GM12892 (cell line): Measurements from ENCODE around the gene VSTM4.

Source experiments
- DNase-seq: peaks from one replicate; pipeline ENCODE4 v3.0.0; 2011; ENCODE audit not compliant: insufficient read length
- FAIRE-seq: peaks from 2 replicates; lab custom pipeline; 2011; peaks lifted over from hg19 to GRCh38; lab: Jason Lieb, UNC
- POLR2A ChIP-seq: IDR thresholded peaks from 2 replicates; pipeline ENCODE4 v1.6.1; 2011; ENCODE audit warnings: low read depth, low read length, control low read depth
- POLR2AphosphoS5 ChIP-seq: IDR thresholded peaks from 2 replicates; pipeline ENCODE4 v1.6.1; 2011; ENCODE audit warnings: low read depth, low read length, control low read depth
- TAF1 ChIP-seq: IDR thresholded peaks from 2 replicates; pipeline ENCODE4 v1.6.1; 2011; ENCODE audit warnings: low read depth, mild to moderate bottlenecking, control low read depth, low read length, borderline replicate concordance

VSTM4 gene

DNA sequence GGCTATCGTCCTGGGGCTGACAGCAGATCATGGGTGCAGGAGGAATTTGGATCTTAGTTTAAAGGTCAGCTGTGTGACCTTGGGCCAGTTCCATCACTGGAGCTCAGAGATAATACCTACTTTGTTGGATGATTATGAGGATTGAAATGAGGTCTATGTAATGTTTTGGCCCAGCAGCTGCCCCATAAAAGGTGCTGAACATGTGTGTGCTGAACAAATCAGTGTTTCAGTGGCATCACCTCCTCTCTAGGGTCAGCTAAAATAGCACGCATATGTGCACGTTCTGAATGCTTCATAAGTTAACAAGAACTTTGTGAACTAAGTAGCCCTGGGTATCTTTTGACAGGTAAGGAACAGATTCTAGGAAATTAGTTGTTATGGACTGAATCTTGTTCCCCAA, 90.8 kb downstream of the VSTM4 start:
- FAIRE-seq, result no peak
- TF ChIP-seq TAF1 (no peak), POLR2AphosphoS5 (no peak), POLR2A (no peak)

DNA sequence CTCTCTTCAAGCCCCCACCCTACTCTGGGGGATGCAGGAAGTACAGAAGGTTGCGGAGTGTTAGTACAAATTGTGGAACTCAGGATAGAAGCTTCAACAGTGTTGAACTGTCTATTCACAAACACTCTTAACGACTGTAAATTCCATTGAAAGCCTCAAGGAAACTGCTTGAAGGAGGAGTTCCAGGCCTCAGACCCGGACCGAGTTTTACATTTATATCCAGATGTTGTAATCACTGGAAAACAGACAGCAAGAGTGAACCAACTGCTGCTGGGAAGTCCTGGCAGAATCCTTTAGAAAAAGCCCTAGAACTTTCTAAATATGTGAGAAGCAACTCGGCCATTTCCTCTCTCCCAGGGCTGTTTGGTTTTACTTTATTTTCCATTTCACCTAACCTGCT, 91.6 kb downstream of the VSTM4 start:
- TF ChIP-seq TAF1, result no peak
- no peak for TF ChIP-seq POLR2AphosphoS5
- TF ChIP-seq POLR2A, result no peak
- FAIRE-seq (no peak), DNase-seq (no peak)

More for the DNA sequence above, 90.8 kb downstream of the VSTM4 start:
- no peak for DNase-seq

DNA sequence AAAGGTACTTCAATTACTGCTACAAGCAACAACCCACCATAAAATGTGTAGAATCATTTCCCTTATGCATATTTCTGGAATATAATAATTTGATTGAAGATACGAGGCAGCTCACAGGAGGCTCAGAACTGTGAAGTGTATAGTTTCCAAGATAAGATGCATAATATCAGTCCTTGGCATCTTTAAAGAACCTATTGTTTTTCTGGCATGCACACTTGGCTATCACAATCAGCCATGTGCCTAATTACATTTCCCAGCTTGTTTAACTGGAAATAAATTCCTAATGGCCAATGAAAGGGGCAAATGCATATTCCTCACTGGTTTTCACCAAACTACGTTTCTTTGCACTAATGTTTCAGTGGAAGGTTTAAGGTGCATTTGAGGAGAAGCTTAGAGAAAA, 92.3 kb downstream of the VSTM4 start:
- DNase-seq, result no peak
- TF ChIP-seq POLR2A (no peak), POLR2AphosphoS5 (no peak), TAF1 (no peak)
- FAIRE-seq, result no peak

DNA sequence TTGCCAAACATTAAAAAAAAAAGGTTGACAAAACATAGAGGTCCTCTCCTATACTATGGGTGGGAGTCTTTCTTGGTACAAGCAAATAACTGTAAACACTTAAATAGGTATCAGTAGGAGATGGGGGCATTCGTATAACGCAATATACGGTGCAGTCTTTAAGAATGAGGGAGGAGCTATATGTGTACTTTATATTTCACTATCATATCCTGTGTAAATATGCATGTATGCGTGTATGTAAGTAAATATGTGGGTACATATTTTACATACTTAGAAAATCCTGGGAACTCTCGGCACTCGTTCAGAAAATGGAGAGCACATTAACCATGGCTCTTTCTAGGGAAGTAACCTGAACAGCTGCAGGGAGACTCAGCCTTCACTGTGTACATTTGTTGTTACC, 93.6 kb downstream of the VSTM4 start:
- FAIRE-seq, result no peak

DNA sequence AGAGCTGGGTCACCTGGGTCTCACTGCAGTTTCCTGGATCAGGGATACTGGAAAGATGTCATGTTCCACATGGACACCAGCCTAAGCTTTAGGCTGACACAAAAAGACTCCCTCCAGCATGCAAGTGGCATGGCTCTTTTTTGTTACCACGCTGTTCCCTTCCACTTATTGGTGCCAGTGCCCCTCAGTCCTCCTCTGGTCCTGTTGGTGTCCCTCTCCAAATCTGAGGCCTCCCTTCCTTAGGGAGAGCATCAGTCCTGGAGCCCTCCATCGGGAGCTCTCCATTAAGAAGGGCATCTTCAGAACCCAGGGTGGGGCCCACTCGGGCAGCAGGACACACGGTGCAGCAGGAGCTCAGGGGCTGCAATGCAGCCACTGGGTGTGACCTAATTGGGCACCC, 99.6 kb downstream of the VSTM4 start:
- FAIRE-seq (no peak), DNase-seq (no peak)
- no peak for TF ChIP-seq TAF1
- TF ChIP-seq POLR2AphosphoS5, result no peak
- TF ChIP-seq POLR2A, result no peak

More for the DNA sequence above, 93.6 kb downstream of the VSTM4 start:
- no peak for TF ChIP-seq POLR2AphosphoS5
- no peak for TF ChIP-seq TAF1
- no peak for TF ChIP-seq POLR2A
- no peak for DNase-seq

GRCh38 chr10:49012603-49013002, 102.7 kb downstream of the VSTM4 start:
- no peak for TF ChIP-seq TAF1
- FAIRE-seq (no peak), DNase-seq (no peak)

DNA sequence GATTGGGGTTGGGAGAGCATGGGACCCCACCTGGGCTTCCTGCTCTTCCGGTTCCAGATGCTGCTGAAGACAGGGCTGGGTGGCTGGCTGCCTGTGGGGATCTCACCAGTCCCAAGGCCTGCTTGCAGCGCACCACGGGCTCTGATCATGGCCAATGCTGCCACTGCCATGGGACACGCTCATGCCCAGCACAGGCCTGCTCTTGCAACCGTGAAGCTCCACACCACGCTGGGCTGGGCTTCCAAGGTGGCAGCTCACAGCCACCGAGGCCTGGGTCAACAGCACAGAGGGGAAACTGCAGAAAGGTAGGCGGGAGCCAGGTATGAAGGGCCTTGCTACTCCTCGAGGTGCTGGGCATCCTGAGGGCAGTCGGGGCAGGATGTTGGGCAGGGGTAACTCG, 103.6 kb downstream of the VSTM4 start:
- no peak for FAIRE-seq
- DNase-seq, result no peak
- TF ChIP-seq POLR2AphosphoS5, result no peak
- no peak for TF ChIP-seq POLR2A
- TF ChIP-seq TAF1, result no peak

DNA sequence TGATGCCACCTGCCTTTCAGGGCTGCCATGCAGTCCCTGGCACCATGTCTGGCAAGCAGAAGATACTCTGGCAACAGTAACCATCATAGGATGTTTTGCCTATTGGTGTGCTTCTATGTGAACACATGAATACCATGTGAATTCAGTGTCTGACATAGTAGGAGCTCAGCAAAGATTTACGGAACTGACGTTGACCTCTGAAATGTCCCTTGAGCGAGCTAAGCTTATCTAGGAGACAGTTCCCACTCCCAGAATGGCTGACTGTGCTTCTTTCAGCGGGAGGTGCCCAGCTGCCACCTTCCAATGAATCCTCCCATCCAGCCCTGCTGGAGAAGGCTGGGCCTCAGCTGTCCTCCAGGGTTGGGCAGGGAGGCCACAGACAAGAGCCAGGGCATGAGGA, 104.5 kb downstream of the VSTM4 start:
- no peak for FAIRE-seq
- TF ChIP-seq POLR2A, result no peak
- no peak for TF ChIP-seq TAF1
- TF ChIP-seq POLR2AphosphoS5, result no peak
- no peak for DNase-seq

DNA sequence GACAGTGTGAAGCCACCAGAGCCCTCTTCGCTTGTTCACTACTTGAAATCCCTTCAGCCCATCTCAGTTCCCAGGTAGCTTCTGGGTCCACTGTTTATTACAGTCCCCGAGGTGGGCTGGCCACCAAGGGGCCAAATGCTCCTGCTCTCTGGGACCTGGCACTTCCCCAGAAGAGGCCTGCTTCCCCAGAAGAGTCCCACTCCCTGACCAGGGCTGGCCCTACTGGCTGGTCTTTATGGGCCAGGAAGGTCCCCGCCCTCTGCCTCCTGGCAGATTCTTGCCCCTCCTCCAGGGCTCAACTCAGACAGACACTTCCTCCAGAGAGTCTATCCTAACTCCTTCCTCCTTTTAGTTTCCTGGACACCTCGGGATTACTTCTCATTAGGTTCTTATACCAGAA, 105.0 kb downstream of the VSTM4 start:
- TF ChIP-seq POLR2A, result no peak
- no peak for TF ChIP-seq POLR2AphosphoS5
- TF ChIP-seq TAF1, result no peak
- FAIRE-seq (no peak), DNase-seq (no peak)

- DNase-seq, result no peak
- TF ChIP-seq TAF1 (no peak), POLR2A (no peak), POLR2AphosphoS5 (no peak)
- no peak for FAIRE-seq
These were observed 105.9 kb downstream of the VSTM4 start for GRCh38 chr10:49009199-49009979.

- TF ChIP-seq TAF1 (no peak), POLR2A (no peak), POLR2AphosphoS5 (no peak)
- no peak for FAIRE-seq
- DNase-seq, result no peak
These were observed 106.7 kb downstream of the VSTM4 start for GRCh38 chr10:49008505-49009198.

DNA sequence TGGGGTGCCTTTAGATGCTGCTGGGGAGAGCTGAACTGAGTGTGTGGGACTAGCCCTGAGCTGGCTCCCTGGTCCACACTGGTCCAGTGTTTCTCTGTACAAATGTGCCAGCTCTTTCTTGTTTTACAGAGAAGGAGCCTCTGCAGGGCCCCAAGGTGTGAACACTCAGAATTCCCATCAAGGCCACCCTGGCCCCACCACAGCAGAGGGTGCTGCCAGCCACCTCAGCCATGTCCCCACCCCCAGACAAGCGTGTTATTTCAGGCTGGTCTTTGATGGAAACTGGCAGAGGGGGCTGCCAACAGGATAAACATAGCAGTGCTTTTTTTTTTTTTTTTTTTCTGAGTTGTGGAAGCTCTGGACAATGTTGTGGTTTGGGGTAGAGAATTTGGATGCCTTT, 107.2 kb downstream of the VSTM4 start:
- DNase-seq, result no peak
- TF ChIP-seq POLR2A (no peak), POLR2AphosphoS5 (no peak), TAF1 (no peak)
- no peak for FAIRE-seq
